HEK293T (cell line): ENCODE data around the gene ATXN7.

Experiments
- ARNT ChIP-seq: fragments of 450-650 bp; IDR thresholded peaks from 2 replicates; pipeline ENCODE4 v1.6.1; 2017; ENCODE audit warnings: mild to moderate bottlenecking
- CTBP1 ChIP-seq: fragments of 450-650 bp; IDR thresholded peaks from 2 replicates; pipeline ENCODE4 v1.6.1; 2016; ENCODE audit warnings: borderline replicate concordance
- HDGF ChIP-seq: fragments of 450-650 bp; IDR thresholded peaks from 2 replicates; pipeline ENCODE4 v1.6.1; 2017; ENCODE audit warnings: antibody characterized with exemption, borderline replicate concordance
- SP1 ChIP-seq: fragments of 450-650 bp; IDR thresholded peaks from 2 replicates; pipeline ENCODE4 v1.6.1; 2017

DNA sequence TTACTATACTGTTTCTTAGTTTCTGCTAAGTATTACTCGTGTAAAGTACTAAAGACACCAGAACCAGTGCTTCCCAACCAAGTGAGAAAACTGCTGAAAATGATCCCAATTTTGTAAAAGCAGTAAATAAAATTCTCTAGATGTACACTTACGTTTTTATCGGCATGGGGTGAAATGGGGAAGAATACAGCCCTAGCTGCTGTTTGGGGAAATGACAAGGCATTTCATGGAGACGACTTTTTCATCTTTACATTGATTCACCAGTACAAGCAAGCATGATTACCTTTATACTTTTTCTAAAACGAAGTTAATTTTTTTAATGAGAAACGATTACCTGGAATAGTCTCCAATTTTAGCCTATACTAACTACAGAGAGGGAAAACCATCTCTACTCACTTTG lies 158.3 kb downstream of the ATXN7 start:
- TF ChIP-seq HDGF: no peak
- TF ChIP-seq ARNT: no peak
- TF ChIP-seq CTBP1: no peak
- no peak for TF ChIP-seq SP1
